ENCODE measurements around the gene SHLD1.
"Not testable (repeated sequence)": the region's sequence is repeated elsewhere in the genome, so short reads cannot be mapped to it uniquely, and the experiment has no call there.

SHLD1 gene

DNA sequence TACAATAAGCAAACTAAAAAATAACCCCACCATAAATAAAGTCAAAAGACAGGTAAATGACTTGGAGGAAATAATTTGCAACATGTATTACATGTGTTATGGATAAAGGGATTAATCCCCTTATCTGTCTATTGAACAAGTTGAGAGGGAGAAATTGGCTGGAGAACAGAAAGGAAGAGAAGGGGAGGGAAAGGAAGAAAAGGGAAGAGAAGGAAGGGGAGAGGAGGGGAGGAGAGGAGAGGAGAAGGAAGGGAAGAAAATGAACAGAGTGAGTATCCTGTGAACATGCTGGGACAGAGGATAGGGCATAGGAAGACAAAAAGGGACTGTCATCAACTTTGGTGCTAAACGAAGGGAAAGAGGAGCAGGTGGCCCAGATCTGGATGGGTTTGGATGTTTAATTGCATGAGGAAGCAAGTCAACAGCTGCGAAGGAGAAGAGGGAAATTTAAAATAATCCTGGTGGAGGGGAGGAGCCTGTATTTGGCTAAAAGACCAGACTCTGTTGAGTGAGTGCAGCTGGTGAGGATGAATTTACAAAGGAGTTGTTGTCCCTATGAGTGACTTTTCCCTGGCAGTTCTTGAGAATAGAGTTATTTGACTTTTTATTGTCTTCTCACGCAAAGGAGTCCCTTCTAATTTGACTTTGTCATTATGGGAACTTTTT is 14.2 kb upstream of the SHLD1 start:
- no peak for FAIRE-seq
- DNase-seq (ENCODE audit: low spot score) = no peak

DNA sequence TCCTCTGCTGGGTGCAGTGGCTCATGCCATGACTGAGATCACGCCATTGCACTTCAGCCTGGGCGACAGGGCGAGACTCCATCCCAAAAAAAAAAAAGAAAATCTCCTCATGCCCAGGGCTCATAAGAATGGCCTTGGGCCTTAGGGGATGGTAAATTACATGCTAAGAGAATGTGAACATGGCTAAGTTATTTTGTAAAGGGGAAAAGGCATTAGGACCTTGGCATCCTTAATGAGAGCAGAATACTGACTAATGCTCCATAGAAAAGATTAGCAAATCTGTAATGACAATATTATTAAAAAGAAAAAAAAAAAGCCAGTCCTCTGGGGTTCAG is 12.6 kb upstream of the SHLD1 start:
- FAIRE-seq (no peak), DNase-seq (ENCODE audit: low spot score) (no peak)

DNA sequence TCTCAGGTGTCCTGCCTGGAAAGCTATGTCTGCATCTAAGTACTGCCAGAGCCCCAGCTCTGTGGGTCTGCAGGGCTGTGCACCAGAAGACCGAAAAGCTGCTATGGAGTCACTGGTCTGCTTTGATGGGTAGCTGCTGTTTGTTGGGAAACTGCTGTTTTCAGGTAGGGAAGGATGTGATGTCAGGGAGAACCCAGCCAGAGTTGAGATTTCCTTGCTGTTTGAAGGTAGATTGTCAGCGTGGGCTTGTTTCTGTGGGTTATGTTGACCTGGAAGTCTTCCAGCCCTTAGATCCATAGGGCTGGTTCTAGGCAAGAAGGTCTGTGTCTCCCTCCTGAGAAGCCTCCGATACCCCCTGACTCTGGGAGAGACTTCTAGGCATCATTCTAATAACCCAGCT is 12.2 kb upstream of the SHLD1 start:
- DNase-seq (ENCODE audit: low spot score) (no peak), FAIRE-seq (no peak)

DNA sequence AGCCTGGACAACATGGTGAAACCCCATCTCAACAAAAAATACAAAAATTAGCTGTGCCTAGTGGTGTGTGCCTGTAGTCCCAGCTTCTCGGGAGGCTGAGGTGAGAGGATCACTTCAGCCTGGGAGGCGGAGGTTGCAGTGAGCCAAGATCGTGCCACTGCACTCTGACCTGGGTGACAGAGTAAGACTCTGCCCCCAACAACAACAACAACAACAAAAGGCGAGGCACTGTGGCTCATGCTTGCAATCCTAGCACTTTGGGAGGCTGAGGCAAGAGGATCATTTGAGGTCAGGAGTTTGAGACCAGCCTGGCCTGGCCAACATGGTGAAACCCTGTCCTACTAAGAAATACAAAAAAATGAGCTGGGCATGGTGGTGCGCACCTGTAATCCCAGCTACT is 9.6 kb upstream of the SHLD1 start:
- not testable (repeated sequence) for FAIRE-seq

DNA sequence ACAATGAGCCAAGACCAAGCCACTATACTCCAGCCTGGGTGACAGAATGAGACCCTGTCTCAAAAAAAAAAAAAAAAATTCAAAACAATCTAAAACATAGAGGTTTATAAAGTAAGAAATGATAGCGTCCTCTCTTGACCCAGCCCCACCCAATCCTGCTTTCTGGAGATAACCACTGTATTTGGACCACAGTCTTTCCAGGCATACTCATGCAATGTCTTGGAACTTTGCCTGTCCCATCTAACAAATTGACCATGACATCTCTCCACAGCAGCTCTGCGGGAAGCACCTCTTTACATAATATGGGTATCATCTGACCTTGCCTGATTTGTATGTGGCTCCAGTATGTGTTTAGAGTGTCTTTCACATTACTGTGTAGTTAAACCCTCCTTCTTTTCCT is 9.1 kb upstream of the SHLD1 start:
- FAIRE-seq (no peak), DNase-seq (ENCODE audit: low spot score) (no peak)

More for the DNA sequence above, 9.6 kb upstream of the SHLD1 start:
- not testable (repeated sequence) for DNase-seq (ENCODE audit: low spot score)

DNA sequence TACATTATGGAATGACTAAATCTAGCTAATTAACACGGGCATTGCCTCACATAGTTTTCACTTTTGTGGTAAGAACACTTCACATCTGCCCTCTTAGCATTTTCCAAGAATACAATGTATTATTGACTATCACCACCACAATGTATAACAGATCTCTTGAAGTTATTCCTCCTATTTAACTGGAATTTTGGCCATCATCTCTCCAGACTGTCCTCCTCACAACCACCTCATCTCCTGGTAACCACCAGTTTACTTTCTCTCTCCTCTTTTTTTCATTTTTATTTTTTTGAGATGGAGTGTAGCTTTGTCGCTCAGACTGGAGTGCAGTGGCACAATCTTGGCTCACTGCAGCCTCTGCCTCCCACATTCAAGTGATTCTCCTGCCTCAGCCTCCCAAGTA is 8.2 kb upstream of the SHLD1 start:
- FAIRE-seq (no peak), DNase-seq (ENCODE audit: low spot score) (no peak)

DNA sequence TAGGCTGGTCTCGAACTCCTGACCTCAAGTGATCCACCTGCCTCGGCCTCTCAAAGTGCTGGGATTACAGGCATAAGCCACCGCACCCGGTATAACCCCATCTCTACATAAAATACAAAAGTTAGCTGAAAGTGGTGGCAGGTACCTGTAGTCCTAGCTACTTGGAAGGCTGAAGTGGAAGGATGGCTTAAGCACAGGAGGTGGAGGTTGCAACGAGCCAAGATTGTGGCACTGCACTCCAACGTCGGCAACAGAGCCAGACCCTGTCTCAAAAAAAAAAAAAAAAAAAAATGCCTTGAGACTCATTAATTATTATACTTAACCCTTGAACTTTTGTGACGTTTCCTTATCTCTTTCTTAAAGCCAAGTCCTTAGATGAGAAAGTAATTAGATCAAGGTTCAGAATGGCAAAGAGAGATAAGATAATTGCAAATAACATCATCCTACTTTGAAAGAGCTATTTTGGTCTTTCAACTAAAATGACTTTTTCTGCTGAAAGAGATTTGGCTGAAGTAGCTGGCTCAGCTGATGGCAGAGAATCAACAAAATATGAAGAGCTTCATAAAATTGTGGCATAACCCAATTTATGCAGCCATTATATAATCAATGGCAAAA is 4.7 kb upstream of the SHLD1 start:
- FAIRE-seq = no peak

DNA sequence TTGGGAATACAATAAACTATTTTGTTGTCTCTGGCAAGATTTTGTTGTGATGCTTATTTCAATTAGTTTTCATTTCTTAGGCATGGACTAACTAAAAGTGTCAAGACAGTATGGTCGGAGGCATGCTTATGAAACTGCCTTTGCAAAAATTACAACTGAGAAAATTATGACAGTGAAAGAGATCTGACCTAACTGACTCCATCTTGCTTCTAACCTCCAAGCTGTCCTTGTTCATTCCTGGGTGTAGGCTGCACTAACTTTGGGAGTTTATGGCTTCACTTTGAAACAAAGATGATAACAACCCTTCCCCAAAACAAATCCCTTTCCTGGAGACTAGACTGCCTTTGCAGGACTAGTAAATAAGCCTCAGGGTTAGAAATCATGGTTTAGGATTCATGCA is 4.1 kb upstream of the SHLD1 start:
- FAIRE-seq (no peak), DNase-seq (ENCODE audit: low spot score) (no peak)

More for the DNA sequence above, 4.7 kb upstream of the SHLD1 start:
- no peak for DNase-seq (ENCODE audit: low spot score)

DNA sequence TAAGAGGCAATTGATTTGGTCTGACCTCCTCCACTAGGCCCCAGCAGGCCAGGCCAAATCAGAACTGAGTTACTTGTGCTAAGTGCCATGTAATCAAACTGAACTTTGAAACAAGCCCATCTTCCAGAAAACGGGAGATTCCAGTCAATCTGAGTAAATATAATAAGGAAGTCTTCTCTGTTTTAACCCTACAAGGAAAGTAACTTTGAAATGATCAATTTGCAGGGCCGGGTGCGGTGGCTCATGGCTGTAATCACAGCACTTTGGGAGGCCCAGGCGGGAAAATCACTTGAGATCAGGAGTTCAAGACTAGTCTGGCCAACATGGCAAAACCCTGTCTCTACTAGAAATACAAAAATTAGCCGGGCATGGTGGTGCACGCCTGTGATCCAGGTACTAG is 2.0 kb upstream of the SHLD1 start:
- no peak for DNase-seq (ENCODE audit: low spot score)
- FAIRE-seq = no peak

DNA sequence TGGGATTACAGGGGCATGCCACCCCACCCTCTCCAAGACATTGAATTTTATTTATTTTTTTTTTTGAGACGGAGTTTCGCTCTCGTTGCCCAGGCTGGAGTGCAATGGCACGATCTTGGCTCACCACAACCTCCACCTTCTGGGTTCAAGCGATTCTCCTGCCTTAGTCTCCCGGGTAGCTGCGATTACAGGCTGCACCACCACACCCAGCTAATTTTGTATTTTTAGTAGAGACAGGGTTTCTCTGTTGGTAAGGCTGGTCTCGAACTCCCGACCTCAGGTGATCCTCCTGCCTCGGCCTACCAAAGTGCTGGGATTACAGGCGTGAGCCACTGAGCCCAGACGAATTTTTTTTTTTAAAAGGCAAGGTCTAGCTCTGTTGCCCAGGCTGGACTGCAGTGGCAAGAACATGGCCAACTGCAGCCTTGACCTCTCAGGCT is 669 bp upstream of the SHLD1 start:
- not testable (repeated sequence) for DNase-seq (ENCODE audit: low spot score); FAIRE-seq

DNA sequence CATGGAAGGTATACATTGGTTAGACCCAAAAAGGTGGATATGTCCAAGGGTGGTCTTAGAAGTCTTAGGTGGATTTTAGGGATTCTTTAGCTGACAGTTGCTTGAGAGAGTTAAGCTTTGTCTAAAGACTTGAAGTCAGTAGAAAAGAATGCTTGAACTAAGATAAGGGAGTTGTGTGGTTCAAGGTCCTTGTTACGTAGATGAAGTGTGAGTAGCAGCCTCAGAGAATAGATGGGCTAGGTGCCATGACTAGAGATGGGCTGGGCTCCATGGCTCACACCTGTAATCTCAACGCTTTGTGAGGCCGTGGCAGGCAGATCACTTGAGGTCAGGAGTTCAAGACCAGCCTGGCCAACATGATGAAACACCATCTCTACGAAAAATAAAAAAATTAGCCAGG is 1.7 kb downstream of the SHLD1 start:
- DNase-seq (ENCODE audit: low spot score) = no peak
- FAIRE-seq = no peak

DNA sequence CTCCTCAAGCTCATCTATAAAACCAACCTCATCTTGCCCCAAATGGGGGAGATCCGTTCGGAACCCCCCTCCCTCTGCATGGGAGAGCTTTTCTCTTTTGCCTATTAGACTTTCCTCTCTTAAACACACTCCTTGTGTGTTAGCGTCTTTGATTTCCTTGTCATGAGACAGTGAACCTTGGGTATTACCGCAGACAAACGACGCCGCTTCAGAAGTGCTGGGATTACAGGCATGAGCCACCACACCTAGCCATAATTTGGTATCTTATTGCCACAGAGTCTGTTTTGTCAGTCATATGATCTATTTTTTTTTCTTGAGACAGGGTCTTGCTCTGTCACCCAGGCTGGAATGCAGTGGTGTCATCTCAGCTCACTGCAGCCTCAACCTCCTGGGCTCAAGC is 3.6 kb downstream of the SHLD1 start:
- no peak for FAIRE-seq
- DNase-seq (ENCODE audit: low spot score) = no peak

DNA sequence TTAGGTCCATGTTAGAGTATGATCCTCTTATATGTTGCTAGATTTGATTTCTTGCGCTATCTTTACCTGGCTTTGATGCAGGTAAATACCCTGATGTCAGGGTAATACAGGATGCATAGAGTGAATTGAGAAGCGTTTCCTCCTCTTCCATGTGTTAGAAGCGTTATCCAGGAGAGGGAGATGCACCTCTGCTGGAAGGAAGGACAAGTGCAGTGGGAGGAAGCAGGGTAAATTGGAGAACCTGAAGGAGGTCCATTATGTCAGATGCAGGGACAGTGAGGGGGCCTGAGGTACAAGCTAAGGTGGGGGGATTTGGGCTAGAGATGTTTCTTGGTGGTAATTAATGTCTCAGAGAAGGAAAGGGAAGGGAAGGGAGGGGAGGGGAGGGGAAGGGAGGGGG is 7.7 kb downstream of the SHLD1 start:
- no peak for DNase-seq (ENCODE audit: low spot score)
- no peak for FAIRE-seq

DNA sequence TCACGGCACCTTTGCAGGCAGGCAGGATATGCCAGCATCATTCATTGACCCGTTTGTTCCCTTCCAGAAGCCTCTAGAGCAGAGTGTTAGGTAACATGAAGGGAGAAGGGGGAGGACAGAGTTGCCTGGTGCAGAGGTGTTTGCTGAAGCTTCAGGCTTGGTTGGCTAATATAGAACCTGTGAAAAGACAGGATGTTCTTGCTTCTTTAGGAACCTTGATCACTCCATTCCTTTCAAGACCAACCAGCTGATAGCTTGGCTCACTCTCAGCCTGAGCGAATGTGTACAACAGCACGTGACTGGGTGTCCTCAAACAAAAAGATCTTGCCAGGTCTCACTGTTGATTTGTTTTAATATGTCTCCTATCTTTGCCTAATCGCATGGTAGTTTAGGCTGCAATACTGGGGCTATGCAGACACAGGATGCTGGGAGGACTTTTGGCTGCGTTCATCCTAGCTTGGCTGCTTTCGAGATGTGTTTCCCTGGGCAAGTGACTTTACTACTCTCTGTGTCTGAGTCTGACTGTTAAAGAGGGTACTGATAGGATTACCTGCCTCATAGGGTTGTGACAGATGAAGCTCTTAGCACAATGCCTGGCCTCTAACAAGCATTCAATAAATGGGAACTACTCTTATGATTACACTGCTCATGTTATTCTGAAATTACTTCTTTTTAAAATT is 16.0 kb downstream of the SHLD1 start:
- FAIRE-seq (no peak), DNase-seq (ENCODE audit: low spot score) (no peak)

DNA sequence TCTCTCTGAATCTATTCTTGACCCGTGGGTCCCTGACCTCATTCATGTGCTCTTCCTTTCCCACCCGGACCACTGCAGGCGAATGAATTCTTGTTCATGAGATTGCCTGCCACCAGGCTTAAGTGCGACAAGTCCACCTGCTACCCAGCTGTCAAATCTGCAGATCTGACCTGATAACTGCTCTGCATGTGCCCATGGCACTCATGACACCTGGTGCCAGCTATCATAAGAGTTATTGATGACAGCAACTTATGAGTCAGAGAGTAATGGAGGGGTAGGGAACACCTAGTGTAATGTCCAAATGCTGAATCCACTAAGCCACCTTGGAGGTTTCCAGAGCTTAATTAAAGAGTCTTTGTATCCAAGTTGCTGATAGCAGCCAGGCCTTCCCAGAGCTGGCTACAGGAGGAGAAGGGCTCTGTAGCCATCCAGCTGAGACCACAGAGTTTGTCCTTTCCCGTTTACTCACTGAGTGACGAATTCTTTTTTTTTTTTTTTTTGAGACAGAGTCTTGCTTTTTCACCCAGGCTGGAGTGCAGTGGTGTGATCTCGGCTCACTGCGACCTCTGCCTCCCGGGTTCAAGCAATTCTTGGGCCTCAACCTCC is 17.4 kb downstream of the SHLD1 start:
- FAIRE-seq (no peak), DNase-seq (ENCODE audit: low spot score) (no peak)

DNA sequence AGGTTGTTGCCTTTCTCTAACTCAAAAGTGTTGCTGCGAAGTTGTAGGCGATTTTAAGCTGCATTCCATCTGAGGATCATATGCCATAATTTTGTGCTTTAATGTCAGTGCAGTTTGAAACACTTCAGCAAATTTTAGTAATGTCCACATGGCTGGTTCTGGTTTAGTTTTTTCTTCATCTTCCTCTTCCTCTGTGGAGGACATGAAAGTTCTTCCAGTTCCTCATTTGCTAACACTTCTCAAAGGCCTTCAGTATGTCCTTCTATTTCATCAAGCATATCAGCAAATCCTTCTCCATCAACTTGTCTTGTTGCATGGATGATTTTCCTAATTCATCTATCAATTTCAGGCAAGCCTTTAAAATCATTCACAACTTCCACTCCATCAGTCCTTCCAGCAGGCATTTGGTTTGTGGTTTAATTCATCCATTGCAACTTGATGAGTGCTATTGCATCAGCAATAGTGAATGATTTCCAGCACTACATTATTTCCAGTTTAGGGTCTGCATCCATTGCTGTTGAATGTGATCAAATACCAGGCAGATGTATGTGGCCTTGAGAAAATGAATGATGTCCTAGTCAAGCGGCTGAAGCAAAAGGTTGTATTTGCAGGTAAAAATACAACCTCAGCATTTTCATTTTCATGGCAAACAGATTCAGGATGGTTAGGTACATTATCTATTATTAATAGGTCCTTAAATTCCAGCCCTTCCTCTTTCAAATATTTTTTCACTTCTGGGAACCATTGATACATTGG is 20.2 kb downstream of the SHLD1 start:
- no peak for DNase-seq (ENCODE audit: low spot score)
- FAIRE-seq = no peak

DNA sequence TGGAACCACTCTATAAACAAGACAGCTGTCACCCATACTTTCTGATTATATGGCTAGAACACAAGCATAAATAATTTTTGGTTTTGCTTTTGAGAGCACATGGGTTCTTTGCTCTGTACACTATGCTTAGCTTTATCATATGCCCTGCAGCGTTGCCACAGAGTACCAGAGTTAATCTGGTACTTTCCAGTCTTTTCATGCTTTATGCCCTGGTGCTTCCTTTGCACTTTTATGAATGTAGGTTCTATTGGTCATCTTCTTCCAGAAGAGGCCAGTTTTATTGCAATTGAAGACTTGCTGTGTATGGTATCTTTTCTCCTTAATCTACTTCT is 20.8 kb downstream of the SHLD1 start:
- FAIRE-seq (no peak), DNase-seq (ENCODE audit: low spot score) (no peak)

DNA sequence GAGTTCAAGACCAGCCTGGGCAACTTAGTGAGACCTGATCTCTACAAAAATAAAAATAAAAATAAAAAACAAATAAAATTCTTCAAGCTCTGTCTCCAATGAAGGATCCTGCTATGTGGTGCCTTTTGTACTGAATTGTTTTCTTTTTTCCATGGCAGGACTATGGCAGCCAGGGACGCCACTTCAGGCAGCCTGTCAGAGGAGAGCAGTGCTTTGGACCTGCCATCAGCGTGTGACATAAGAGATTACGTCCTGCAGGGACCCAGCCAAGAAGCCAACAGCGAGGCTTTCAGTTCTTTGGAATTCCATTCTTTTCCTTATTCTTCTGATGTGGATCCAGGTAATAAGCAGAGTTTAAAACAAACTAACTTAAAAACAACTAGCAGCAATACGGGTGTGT is 22.5 kb downstream of the SHLD1 start:
- no peak for FAIRE-seq

DNA sequence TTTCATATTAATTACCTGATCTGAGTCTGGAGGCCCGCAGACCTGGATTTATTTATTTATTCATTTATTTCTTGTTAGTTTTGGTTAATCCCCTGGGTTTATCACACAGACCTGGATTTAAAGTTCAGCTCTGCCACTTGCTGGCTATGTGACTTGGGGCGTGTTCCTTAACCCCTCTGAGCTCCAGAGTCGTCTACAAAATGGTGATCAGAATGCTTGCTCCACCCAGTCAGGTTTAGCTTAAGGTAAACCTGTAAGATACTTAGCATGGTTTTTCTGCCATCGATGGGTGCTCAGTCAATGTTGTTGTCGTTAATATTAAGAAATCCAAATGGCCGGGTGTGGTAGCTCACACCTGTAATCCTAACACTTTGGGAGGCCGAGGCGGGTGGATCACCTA is 23.4 kb downstream of the SHLD1 start:
- FAIRE-seq = no peak
- no peak for DNase-seq (ENCODE audit: low spot score)

More for the DNA sequence above, 22.5 kb downstream of the SHLD1 start:
- no peak for DNase-seq (ENCODE audit: low spot score)

DNA sequence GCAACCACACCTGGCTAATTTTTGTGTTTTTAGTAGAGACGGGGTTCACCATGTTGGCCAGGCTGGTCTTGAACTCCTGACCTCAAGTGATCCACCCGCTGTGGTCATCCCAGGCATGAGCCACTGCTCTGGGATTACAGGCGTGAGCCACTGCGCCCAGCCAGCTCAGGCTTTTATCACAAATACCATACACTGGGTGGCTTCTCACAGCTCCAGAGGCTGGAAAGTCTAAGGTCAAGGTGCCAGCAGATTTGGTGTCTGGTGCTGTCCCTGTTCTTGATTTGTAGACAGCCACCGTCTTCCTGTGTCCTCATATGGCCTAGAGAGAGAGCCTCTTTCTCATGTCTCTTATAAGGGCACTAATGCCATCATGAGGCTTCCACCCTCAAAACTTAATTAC is 25.9 kb downstream of the SHLD1 start:
- DNase-seq (ENCODE audit: low spot score) (no peak), FAIRE-seq (no peak)

DNA sequence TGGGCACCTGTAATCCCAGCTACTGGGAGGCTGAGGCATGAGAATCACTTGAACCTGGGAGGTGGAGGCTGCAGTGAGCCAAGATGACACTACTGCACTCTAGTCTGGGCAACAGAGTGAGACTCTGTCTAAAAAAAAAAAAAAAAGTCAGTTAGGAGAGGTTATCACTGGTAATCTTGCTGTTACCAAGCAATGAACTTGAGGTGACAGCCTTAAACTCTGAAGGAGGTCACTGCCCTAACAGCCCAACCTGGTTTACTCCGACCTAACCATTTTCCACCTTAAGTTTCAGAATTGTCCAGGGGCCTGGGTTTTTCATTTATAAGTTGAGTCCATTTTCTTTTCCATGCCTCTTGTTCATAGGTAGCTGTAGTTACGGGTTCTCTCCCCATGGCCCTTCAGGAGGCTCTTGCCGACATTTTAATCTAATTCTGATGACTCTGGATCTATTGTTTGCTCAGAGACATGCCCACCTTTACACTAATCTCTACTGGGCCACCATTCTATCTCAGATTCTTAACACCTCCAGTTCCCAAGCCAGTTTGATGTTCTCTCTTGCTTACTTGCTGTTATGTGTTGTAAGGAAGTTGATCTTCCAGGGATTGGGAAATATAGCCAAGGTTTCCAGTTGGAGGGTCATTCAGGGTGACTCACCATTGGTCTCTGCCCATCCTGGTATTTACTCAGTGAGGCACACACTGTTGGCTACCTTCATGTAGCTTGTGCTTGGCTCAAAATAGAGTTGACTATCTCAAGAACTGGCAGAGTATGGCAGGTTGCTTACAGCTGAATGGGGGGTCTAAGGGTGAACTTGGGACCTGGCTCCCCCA is 29.1 kb downstream of the SHLD1 start:
- DNase-seq (ENCODE audit: low spot score) = no peak
- no peak for FAIRE-seq
